Activated T-cell treated with anti-CD3 and anti-CD28 coated beads, Interleukin-2, amount 50 U/mL, for 4 hours (primary cell): ENCODE measurements around the gene PPP2R2D. TPM values are rescaled to one million over a fixed set of nuclear protein-coding genes. Genes with fewer than 3 reads are reported as not detected.
A peak's percentile ranks its signal among the peaks of the same experiment; 100 is the strongest.

Experiments
- ATAC-seq, 2 donors: fragments of 200-7000 bp; cut with Tn5 transposase; one replicate each; pipeline ENCODE4 v1.10.0; 2021
- DNase-seq: peaks from one replicate; pipeline ENCODE4 v3.0.0-alpha.2; 2020
- H3K27me3 Mint-ChIP-seq: one replicate; pipeline ENCODE4 v1.8.0; 2021; ENCODE audit warnings: low read depth, mixed read lengths
- H3K36me3 Mint-ChIP-seq: one replicate; pipeline ENCODE4 v1.8.0; 2022; ENCODE audit warnings: mixed read lengths; ENCODE audit not compliant: insufficient read depth
- H3K4me1 Mint-ChIP-seq: one replicate; pipeline ENCODE4 v1.8.0; 2021; ENCODE audit warnings: low read depth, mixed read lengths
- H3K4me3 Mint-ChIP-seq: one replicate; pipeline ENCODE4 v1.8.0; 2021; ENCODE audit warnings: mild to moderate bottlenecking, moderate library complexity, mixed read lengths
- H3K9me3 Mint-ChIP-seq: one replicate; pipeline ENCODE4 v1.8.0; 2021; ENCODE audit warnings: mixed read lengths
- total RNA-seq, 3 donors: library from RNA; stranded (reverse); gene quantifications; one replicate each; pipeline ENCODE4 v1.2.1, GENCODE V29; 2021

PPP2R2D gene
- total RNA-seq, result 10 to 100 TPM; 22.6 to 25.7 (median 24.1) TPM

DNA sequence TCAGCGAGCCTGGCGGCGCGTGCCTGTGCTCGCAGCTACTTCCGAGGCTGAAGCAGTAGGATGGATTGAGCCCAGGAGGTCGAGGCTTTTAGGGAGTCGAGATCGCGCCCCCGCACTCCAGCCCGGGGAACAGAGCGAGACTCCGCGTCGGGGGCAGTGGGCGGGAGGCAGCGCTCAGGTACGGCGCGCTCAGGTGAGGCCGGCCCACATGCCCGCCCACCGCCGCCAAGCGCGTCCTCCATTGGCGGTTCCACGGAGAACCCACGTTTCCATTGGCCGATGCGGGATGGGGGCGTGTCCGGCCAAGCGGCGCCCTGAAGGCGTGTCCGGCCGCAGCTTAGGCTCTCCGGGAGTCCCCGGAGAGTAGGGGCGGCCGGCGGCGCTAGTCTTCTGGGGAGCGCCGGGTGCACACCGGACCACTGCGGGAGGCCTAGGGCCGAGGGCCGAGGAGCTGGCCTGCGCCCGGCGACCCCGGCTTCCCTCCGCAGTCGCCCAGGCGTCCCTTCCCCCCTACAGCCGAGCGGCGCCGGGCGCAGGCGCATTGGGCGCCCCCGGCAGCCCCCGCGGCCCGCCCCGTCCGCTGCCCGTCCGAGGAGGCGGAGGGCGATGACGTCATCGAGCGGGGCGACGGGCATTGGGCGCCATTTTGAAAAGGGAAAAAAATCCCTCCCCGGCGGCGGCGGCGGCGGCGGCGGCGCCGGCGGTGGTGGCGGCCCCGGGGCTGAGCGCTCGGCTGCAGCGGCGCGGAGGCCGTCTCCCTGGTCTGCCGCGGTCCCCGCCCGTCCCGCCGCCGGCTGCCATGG is at the start of gene PPP2R2D:
PPP2R2D (plus strand) TSS at position 659 of the 803 bp plus-strand sequence; CDS start at position 800, 141 bp downstream.
- peaks cover 54% of the 10 kb centered on the region for H3K4me1 Mint-ChIP-seq
- H3K27me3 Mint-ChIP-seq, result peaks cover 8% of the 10 kb centered on the region
- DNase-seq (peak; percentile 94), ATAC-seq (peak; percentile 87)
- H3K9me3 Mint-ChIP-seq, result no peaks in the 10 kb centered on the region
- H3K36me3 Mint-ChIP-seq, result peaks cover 3% of the 10 kb centered on the region
- peak within 1 kb of the TSS; percentile 87 for H3K4me3 Mint-ChIP-seq

DNA sequence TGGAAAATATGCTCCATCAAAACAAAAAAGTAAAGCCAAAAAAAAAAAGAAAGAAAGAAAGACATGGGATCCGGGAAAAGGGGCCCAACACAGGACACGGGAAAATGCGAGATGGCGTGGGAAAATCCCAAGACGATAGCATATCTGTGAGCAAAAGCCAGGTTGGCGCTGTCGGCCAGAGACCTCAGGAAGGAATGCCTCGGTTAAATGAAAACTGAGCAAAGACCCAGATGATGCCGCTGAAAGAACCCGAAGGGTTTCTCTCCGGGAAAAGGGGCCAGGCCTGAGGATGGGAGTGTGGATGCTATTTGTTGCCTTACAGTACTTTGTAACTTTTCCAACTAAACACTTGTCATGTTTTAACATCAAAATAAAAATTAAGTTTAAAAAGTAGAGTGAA is 49.5 kb upstream of the PPP2R2D start:
- Mint-ChIP-seq H3K4me3 (no peak overlapping the region), H3K9me3 (no peaks in the 10 kb centered on the region)
- ATAC-seq, result no peak

DNA sequence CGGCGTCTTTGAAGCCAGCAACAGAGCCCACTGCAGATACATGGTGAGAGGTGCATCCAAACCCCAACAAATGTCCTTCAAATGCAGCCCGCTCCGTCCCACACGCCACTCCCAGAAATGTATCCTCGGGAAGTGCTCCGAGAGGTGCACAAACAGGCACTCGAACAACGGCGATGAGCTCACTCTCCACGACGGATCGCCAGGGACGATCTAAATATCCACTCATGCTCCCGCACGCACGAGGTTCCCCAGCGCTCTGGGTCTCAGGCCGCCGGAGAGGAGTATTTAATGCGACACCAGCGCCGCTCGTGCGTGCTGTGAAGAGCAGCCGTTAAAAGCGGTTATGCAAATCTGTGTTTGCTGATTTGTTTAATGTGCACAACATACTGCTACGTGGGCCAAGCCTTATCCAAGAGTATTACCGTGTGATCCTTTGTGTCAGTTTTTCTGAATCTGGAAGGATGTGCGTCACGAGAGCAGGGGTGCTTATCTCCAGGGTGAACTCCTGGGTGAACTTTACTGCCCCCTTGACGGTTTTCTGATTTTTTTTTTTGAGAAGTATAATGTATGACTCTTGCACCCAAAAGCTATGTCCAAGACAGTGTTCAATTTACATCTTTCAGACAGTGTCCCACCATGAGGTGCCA is 48.5 kb upstream of the PPP2R2D start:
- ATAC-seq (no peak), DNase-seq (no peak)
- H3K4me1 Mint-ChIP-seq, result no peaks in the 10 kb centered on the region
- no peak overlapping the region for H3K4me3 Mint-ChIP-seq
- peaks cover 2% of the 10 kb centered on the region for H3K27me3 Mint-ChIP-seq
- H3K9me3 Mint-ChIP-seq, result no peaks in the 10 kb centered on the region
- H3K36me3 Mint-ChIP-seq, result no peaks in the 10 kb centered on the region

More for the DNA sequence above, 49.5 kb upstream of the PPP2R2D start:
- DNase-seq, result no peak
- no peaks in the 10 kb centered on the region for H3K4me1 Mint-ChIP-seq
- peaks cover 2% of the 10 kb centered on the region for H3K27me3 Mint-ChIP-seq
- no peaks in the 10 kb centered on the region for H3K36me3 Mint-ChIP-seq

DNA sequence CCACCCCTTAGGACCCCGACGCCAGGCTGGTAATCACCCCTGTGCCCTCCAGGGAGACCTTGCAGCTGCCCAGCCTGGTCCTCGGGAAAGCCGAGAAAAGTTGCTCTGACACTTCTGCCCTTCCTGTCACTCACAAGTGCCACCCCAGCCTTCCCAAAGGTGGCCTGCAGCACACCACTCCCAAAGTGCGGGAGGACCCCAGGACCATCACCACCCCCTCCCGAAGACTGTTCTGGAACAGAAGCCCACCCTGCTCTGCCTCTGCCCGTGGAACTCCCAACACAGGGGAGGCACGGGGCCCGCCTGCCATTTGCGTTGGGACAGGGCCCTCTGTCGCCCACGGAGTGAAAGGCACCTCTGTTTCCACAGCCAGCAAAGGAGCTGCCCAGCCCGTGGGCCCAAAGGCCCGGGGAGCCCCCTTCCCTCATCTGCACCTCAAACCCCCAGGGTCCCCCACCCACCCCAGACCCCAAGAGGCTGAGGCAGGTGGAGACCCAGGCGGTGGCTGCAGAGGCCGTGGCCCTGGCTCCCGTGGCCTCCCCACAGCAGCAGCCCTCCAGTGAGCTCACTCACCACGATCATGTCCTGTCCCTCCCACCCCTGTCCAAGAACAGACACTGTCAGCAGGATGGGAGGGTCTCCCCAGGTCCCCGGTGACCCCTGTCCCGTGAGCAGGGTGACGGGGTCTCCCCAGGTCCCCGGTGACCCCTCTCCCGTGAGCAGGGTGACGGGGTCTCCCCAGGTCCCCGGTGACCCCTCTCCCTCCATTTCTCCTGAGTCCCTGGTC is 47.8 kb upstream of the PPP2R2D start:
- Mint-ChIP-seq H3K27me3 (peaks cover 2% of the 10 kb centered on the region), H3K4me3 (no peak overlapping the region), H3K4me1 (no peaks in the 10 kb centered on the region), H3K9me3 (no peaks in the 10 kb centered on the region), H3K36me3 (no peaks in the 10 kb centered on the region)
- no peak for ATAC-seq
- no peak for DNase-seq

DNA sequence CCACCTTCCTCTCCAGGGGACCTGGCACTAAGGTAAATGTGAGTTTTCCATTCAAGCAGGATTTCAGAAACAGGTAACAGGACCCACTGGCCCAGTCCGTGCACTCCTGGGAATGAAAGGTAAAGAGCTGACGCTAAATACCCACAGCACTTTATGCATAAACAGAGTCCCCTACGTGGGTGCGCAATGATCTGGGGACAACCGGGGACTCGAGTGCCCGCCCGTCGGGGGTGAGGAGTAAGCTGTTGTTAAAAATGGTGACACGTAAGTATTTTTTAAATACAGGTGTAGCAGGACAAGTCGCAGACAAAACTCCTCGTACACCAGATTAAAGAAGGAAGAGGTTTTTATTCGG is 47.2 kb upstream of the PPP2R2D start:
- Mint-ChIP-seq H3K4me1 (no peaks in the 10 kb centered on the region), H3K36me3 (no peaks in the 10 kb centered on the region), H3K4me3 (no peak overlapping the region), H3K27me3 (peaks cover 5% of the 10 kb centered on the region), H3K9me3 (no peaks in the 10 kb centered on the region)
- ATAC-seq, result no peak
- DNase-seq, result no peak

DNA sequence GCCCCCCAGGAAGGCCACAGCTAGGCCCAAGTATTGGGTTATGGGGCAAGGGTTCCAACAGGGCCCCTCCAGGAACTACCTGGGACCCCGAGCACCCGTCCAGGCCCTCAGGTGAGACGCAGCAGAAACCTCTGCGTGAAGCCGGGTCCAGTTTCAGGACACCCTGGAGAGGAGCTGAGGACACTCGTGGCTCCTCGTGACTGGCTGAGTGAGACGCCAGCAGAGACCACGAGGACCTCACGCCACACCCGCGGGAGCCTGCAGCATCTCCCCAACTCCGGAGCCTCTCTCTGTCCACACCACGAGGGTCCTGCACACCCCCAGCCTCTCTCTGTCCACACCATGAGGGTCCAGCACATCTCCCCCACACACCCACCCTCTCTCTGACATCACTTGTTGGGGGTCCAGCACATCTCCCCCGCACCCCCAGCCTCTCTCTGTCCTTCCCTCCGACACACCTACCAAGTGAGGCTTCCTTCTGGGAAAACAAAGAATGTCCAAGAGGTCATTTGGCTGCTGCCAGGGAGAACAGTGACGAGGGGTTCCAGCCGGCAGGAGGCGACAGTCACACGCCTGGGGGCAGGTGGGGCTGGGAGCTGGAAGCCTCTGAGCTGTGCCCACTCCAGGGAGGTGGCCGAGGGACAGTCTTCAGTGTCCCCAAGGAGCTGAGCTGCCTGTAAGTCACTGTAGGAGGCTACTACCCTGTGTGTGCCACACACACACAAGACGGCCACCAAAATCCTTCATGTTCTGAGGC is 46.1 kb upstream of the PPP2R2D start:
- DNase-seq, result no peak
- no peak for ATAC-seq
- Mint-ChIP-seq H3K27me3 (peaks cover 6% of the 10 kb centered on the region), H3K9me3 (no peaks in the 10 kb centered on the region), H3K36me3 (no peaks in the 10 kb centered on the region), H3K4me3 (no peak overlapping the region), H3K4me1 (no peaks in the 10 kb centered on the region)

DNA sequence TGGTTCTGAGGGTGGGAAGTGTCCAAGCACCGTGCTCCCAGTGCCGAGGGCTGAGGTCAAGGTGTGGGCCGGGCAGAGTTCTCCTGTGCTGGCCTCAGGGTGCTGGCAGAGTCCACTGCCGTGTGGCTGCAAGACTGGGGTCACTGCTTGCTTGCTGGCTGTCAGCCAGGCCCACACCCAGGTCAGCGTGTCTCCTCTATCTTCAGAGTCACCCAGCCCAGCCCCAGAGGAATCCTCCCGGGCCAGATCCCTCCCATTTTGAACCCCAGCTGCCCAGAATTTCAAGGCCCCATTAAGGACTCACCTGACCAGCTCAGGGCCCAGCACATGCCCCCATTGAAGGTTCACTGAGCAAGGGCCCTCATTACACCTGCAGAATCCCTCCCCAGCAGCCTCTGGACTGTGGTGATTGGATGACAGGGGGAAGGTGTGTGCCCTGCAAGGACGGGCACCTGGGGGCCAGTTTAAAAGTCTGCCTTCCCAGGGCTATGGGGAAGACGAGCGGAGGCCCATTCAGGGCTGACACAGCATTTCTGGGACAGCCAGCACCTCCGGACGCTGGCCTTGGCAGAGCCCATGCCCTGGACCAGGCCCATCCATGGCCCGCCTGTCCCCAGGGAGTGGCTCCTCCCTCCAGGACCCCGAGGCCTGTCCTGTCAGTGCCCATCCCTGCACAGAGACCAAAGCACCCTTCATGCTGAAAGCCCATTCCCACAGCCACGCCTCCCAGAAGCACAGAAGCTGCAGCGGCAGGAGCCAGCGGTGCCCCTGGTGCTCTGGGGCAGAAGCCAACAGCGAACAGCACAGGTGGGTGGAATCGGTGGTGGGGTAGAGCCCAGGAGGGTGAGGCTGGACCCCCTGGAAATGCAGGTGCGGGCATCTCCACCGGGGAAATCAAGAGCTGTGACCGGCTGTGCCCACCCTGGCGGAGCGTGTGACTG is 45.1 kb upstream of the PPP2R2D start:
- no peaks in the 10 kb centered on the region for H3K9me3 Mint-ChIP-seq
- ATAC-seq, result no peak
- no peaks in the 10 kb centered on the region for H3K36me3 Mint-ChIP-seq
- H3K4me1 Mint-ChIP-seq, result no peaks in the 10 kb centered on the region
- no peak for DNase-seq
- H3K27me3 Mint-ChIP-seq, result peaks cover 6% of the 10 kb centered on the region
- no peak overlapping the region for H3K4me3 Mint-ChIP-seq

DNA sequence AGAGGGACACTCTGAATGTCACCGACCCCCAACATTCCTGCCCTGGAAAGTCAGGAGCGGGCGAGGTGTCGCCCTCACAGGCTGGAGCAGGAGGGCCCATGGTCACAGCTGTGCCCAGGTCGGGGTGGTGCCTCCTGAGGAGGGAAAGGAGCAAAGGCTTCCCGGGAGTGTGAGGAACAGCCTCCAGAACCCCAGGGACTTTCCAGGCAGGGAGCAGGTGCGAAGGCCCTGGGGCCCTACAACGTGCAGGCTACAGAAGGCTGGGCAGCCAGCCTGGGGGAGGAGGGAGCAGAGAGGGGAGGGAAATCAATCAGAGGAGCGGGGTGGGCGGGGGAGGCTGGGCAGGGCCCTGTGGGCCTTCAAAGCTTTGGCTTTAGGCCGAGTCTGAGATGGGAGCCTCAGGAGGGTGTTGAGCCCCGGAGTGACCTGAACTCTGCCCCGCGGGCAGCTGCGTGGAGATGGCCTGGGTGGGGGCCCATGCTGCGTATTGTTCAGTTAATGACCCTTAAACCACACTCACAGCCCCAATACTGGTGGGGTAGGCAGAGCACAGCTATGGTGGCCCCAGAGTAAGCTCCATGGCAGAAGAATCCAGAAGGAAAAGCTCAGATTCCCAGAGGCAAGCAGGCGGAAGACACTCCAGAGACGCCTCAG is 44.2 kb upstream of the PPP2R2D start:
- Mint-ChIP-seq H3K4me3 (no peak overlapping the region), H3K27me3 (peaks cover 8% of the 10 kb centered on the region), H3K36me3 (no peaks in the 10 kb centered on the region), H3K9me3 (no peaks in the 10 kb centered on the region), H3K4me1 (no peaks in the 10 kb centered on the region)
- ATAC-seq, result no peak
- no peak for DNase-seq

DNA sequence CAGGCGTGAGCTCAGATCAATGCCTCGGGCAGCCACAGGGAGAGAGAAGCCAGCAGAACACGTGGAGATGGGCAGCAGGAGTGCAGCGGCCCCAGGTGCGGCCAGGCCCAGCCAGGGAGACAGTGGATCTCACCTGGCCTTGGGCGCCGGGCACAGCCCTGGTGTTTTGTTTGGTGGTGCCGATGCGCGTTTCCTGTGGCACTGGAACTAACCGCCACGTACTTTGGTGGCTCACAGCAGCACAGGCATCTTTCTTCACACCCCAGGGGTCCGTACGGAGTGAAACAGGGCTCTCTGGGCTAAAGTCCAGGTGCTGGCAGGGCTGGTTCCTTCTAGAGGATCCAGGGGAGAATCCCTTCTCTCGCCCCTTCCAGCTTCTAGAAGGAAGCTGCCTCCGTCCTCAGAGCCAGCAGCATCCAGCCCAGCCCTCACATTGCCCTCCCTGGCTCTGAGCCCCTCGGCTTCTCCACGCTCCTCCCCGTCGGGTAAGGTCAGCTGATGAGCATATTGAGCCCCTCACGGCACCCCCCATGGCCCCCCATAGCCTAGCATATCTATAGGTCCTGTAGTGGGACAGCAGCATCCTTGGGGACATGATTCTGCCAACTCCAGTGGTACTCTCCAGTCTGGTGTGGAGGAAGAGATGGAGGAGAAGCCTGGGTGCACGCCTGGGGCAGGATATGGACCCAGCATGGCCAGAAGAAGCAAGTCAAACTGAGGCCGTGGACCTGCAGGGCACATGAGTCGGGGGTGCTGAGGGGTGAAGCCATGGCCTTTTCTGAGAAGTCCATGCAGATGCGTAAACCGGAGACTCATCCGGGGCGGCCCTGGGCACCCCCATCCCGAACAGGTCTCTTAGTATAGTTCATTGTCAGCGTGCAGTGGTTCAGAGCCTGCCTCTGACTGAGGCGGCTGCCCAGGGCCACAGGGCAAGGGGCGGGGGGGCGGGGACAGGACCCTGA is 43.4 kb upstream of the PPP2R2D start:
- Mint-ChIP-seq H3K4me3 (no peak overlapping the region), H3K27me3 (peaks cover 8% of the 10 kb centered on the region), H3K36me3 (no peaks in the 10 kb centered on the region), H3K4me1 (no peaks in the 10 kb centered on the region), H3K9me3 (no peaks in the 10 kb centered on the region)
- ATAC-seq (no peak), DNase-seq (no peak)

DNA sequence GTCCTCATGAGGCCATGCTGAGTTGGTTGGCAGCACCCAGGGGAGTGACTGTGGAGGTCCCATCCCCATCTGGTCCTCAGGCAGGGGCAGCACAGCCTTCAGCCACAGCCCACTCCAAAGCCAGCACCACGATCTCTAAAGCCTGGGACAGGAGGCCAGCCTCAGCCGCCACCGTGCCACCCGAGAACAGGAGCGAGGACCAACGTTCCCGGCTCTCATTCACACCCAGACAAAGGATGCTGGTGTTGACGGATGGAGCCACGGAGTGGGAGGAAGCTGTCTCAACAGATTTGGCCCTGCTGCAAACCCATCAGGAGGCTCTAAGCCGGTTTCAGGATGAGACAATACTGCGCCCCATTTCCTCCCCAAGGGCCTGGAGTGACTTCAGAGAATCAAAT is 42.7 kb upstream of the PPP2R2D start:
- no peaks in the 10 kb centered on the region for H3K36me3 Mint-ChIP-seq
- H3K9me3 Mint-ChIP-seq, result no peaks in the 10 kb centered on the region
- H3K4me1 Mint-ChIP-seq, result no peaks in the 10 kb centered on the region
- ATAC-seq, result no peak
- H3K27me3 Mint-ChIP-seq, result peaks cover 8% of the 10 kb centered on the region
- DNase-seq, result no peak
- H3K4me3 Mint-ChIP-seq, result no peak overlapping the region

DNA sequence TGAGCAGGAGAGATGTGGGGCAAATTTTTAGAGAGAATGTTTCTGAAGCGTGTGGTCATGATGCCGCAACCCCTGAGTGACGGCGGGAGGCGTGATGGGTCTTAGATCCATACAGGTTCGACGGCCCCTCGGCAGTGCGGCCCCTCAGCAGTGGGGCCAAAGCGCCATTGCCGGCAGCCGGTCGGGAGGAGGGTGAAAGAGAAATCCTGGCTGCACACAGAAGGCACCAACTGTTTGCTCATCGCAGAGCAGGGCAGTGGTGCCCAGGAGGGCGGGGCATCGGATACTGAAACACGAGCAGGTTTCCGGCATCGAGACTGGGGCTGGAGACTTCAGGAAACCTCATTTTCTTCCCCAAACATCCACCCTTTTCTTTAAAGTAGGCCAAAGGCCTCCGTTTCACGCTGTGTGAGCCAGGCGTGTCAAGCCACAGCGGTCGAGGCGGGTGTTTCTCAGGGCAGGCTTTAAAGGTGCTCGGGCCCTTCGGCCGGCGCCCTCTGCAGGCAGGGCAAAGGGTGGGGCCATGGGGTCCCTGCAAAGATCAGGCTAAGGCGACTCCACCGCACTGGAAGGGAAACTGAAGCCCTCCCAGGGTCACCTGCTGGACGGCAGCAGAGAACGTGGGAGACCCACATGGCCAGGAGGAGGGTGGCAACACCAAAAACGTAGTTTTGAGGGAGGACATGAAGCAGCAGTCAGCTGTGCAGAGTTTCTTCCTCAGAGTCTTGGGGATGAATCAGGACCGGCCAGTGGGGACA is 42.0 kb upstream of the PPP2R2D start:
- H3K36me3 Mint-ChIP-seq, result no peaks in the 10 kb centered on the region
- no peaks in the 10 kb centered on the region for H3K4me1 Mint-ChIP-seq
- H3K9me3 Mint-ChIP-seq, result no peaks in the 10 kb centered on the region
- DNase-seq (no peak), ATAC-seq (no peak)
- H3K27me3 Mint-ChIP-seq, result peaks cover 8% of the 10 kb centered on the region
- H3K4me3 Mint-ChIP-seq, result no peak overlapping the region
